HepG2 (cell line): ENCODE measurements around the gene STAMBPL1. TPM values are rescaled to one million over a fixed set of nuclear protein-coding genes. Genes with fewer than 3 reads are reported as not detected.

Experiments
- ATAC-seq: fragments of 200-7000 bp; cut with Tn5 transposase; 3 replicates; pipeline ENCODE4 v1.9.1; 2020; ENCODE audit warnings: mild to moderate bottlenecking, moderate library complexity
- BruUV-seq: library from RNA; stranded (reverse); fragments of 400-500 nt; replicated peaks from 2 replicates; lab custom pipeline; 2021; lab: Mats Ljungman, UMichigan
- CTCF ChIA-PET: fragments of 300-600 bp; formaldehyde crosslinking; extraction: SDS; loops from one replicate; lab custom pipeline; 2021; ENCODE audit warnings: low total read pairs, inconsistent platforms, low intra/inter-chr PET ratio; lab: Yijun Ruan, JAX
- POLR2A ChIA-PET: fragments of 350-600 bp; sonication (Branson Sonifier 250); formaldehyde crosslinking; loops from one replicate; lab custom pipeline; 2020; ENCODE audit warnings: antibody characterized with exemption, inconsistent platforms; lab: Yijun Ruan, JAX
- DNase-seq: peaks from one replicate; pipeline ENCODE4 v3.0.0-alpha.2; 2015; ENCODE audit warnings: low spot score
- FAIRE-seq: peaks from 3 replicates; lab custom pipeline; 2011; peaks lifted over from hg19 to GRCh38; lab: Jason Lieb, UNC
- H2AFZ ChIP-seq: one replicate; pipeline ENCODE4 v1.6.1; 2011; ENCODE audit warnings: low read length, inconsistent platforms
- H3K27ac ChIP-seq: fragments of 300-600 bp; 3 replicates; pipeline ENCODE4 v1.8.0; 2011; ENCODE audit warnings: mixed run types, mild to moderate bottlenecking, mixed read lengths, low read length, inconsistent platforms; ENCODE audit not compliant: insufficient read depth; ENCODE audit errors: extremely low read length
- H3K27me3 ChIP-seq, 2 experiments: fragments of 200-600 bp in 1 of 2; 2 replicates in 1 of 2; 3 replicates in 1 of 2; pipeline versions ENCODE4 v1.6.0 to v1.8.0; 2011; ENCODE audit warnings: low read length in 2 of 2, mild to moderate bottlenecking in 2 of 2, moderate library complexity in 2 of 2, inconsistent platforms in 1 of 2; ENCODE audit not compliant: insufficient read depth in 2 of 2, control insufficient read depth in 1 of 2
- H3K36me3 ChIP-seq, 2 experiments: fragments of 200-600 bp in 1 of 2; replicated peaks in 1 of 2; 2 replicates in 1 of 2; 3 replicates in 1 of 2; pipeline versions ENCODE4 v1.5.1 to v1.8.0; 2011; ENCODE audit warnings: low read length in 2 of 2, inconsistent platforms in 1 of 2; ENCODE audit not compliant: insufficient read depth in 2 of 2, control insufficient read depth in 1 of 2
- H3K4me1 ChIP-seq: 2 replicates; pipeline ENCODE4 v1.5.1; 2012; ENCODE audit warnings: low read length, inconsistent platforms; ENCODE audit not compliant: insufficient read depth
- H3K4me2 ChIP-seq: 2 replicates; pipeline ENCODE4 v1.6.0; 2011; ENCODE audit warnings: low read depth, low read length, inconsistent platforms
- H3K4me3 ChIP-seq, 3 experiments: fragments of 200-600 bp in 1 of 3; sonication (generic), shearing (Covaris generic) in 1 of 3; replicated peaks in 1 of 3; 2 replicates each; pipeline ENCODE4 v1.5.1; 2011 to 2016; ENCODE audit warnings: low read length in 3 of 3, inconsistent platforms in 2 of 3, low read depth in 2 of 3, mild to moderate bottlenecking in 2 of 3, control low read depth in 1 of 3, mixed read lengths in 1 of 3; ENCODE audit not compliant: insufficient read depth in 1 of 3
- H3K79me2 ChIP-seq: one replicate; pipeline ENCODE4 v1.6.1; 2011; ENCODE audit warnings: low read length, inconsistent platforms; ENCODE audit not compliant: insufficient read depth
- H3K9ac ChIP-seq: 2 replicates; pipeline ENCODE4 v1.6.0; 2011; ENCODE audit warnings: mild to moderate bottlenecking, low read depth, low read length, inconsistent platforms; ENCODE audit not compliant: insufficient read depth
- H3K9me3 ChIP-seq: 2 replicates; pipeline ENCODE4 v1.5.1; 2012; ENCODE audit warnings: mild to moderate bottlenecking, low read length
- H4K20me1 ChIP-seq: 2 replicates; pipeline ENCODE4 v1.6.0; 2011; ENCODE audit warnings: inconsistent platforms, mild to moderate bottlenecking, low read length, moderate library complexity; ENCODE audit not compliant: insufficient read depth
- FOXA1 ChIP-seq, 2 experiments: fragments of 450-650 bp in 1 of 2; sonication (generic) in 1 of 2; formaldehyde crosslinking in 1 of 2; IDR thresholded peaks; 2 replicates each; pipeline versions ENCODE4 v1.4.0 to v1.6.1; 2016 to 2020; ENCODE audit warnings: missing genetic modification reagents in 1 of 2
- GTF2F1 ChIP-seq: fragments of 150-350 bp; IDR thresholded peaks from 2 replicates; pipeline ENCODE4 v1.6.1; 2014; ENCODE audit warnings: low read length
- HMG20B ChIP-seq: conservative IDR thresholded peaks from 2 replicates; pipeline ENCODE4 v1.6.1; 2016; ENCODE audit warnings: missing genetic modification reagents, missing compliant biosample characterization
- KDM1A ChIP-seq: IDR thresholded peaks from 2 replicates; pipeline ENCODE4 v1.6.1; 2016; ENCODE audit warnings: missing compliant biosample characterization
- PAWR ChIP-seq: sonication (generic); formaldehyde crosslinking; IDR thresholded peaks from 2 replicates; pipeline ENCODE4 v1.4.0; 2020; ENCODE audit warnings: missing genetic modification reagents, mild to moderate bottlenecking, borderline replicate concordance
- RARG ChIP-seq: sonication (generic); formaldehyde crosslinking; IDR thresholded peaks from 2 replicates; pipeline ENCODE4 v1.4.0; 2020; ENCODE audit warnings: low read depth, mild to moderate bottlenecking, missing genetic modification reagents
- RORA ChIP-seq: sonication (generic); formaldehyde crosslinking; IDR thresholded peaks from 2 replicates; pipeline ENCODE4 v1.5.0; 2020; ENCODE audit warnings: mild to moderate bottlenecking, missing genetic modification reagents, moderate library complexity
- SMYD3 ChIP-seq: sonication (generic); formaldehyde crosslinking; IDR thresholded peaks from 2 replicates; pipeline ENCODE4 v1.8.1; 2023; ENCODE audit warnings: mild to moderate bottlenecking, missing genetic modification reagents
- STAG1 ChIP-seq: sonication (generic); formaldehyde crosslinking; IDR thresholded peaks from 2 replicates; pipeline ENCODE4 v1.4.0; 2020; ENCODE audit warnings: missing genetic modification reagents
- YEATS4 ChIP-seq: sonication (generic); formaldehyde crosslinking; IDR thresholded peaks from 2 replicates; pipeline ENCODE4 v1.4.0; 2020; ENCODE audit warnings: missing genetic modification reagents, borderline replicate concordance
- ZC3H13 ChIP-seq: sonication (generic); formaldehyde crosslinking; IDR thresholded peaks from 2 replicates; pipeline ENCODE4 v1.8.1; 2023; ENCODE audit warnings: mild to moderate bottlenecking, missing genetic modification reagents, moderate library complexity
- ZMYM3 ChIP-seq: sonication (generic); formaldehyde crosslinking; IDR thresholded peaks from 2 replicates; pipeline ENCODE4 v1.5.1; 2020; ENCODE audit warnings: mild to moderate bottlenecking, missing genetic modification reagents
- ZNF225 ChIP-seq: sonication (generic); formaldehyde crosslinking; IDR thresholded peaks from 2 replicates; pipeline ENCODE4 v1.4.0; 2020; ENCODE audit warnings: mild to moderate bottlenecking, missing genetic modification reagents
- ZNF263 ChIP-seq: sonication (generic); formaldehyde crosslinking; IDR thresholded peaks from 2 replicates; pipeline ENCODE4 v1.4.0; 2020; ENCODE audit warnings: missing genetic modification reagents
- ZNF605 ChIP-seq: sonication (generic); formaldehyde crosslinking; IDR thresholded peaks from 2 replicates; pipeline ENCODE4 v1.8.0; 2022; ENCODE audit warnings: mild to moderate bottlenecking, missing genetic modification reagents
- ZNF607 ChIP-seq: sonication (generic); formaldehyde crosslinking; IDR thresholded peaks from 2 replicates; pipeline ENCODE4 v1.5.1; 2020; ENCODE audit warnings: missing genetic modification reagents, mild to moderate bottlenecking, borderline replicate concordance
- ZNF746 ChIP-seq: sonication (generic); formaldehyde crosslinking; IDR thresholded peaks from 2 replicates; pipeline ENCODE4 v1.8.0; 2022; ENCODE audit warnings: mild to moderate bottlenecking, missing genetic modification reagents
- ZNF878 ChIP-seq: sonication (generic); formaldehyde crosslinking; IDR thresholded peaks from 2 replicates; pipeline ENCODE4 v1.8.1; 2023; ENCODE audit warnings: mild to moderate bottlenecking, missing genetic modification reagents, moderate library complexity
- WGBS: methylation state at CpG from one replicate; pipeline ENCODE4 v1.1.6; 2017; ENCODE audit warnings: low lambda C conversion rate; 5-methylcytosine and 5-hydroxymethylcytosine counted together
- in situ Hi-C: cut with HindIII; loops from 2 replicates; pipeline ENCODE4 v1.10.0; 2017; ENCODE audit warnings: low pct_unique_long_range_greater_than_20kb; ENCODE audit not compliant: extremely low pct_ligation_motif_present
- intact Hi-C: fragments of 100-400 bp; cut with micrococcal nuclease; formaldehyde crosslinking; loops from one replicate; pipeline ENCODE4 v1.10.0; 2022; ENCODE audit not compliant: unreplicated experiment
- polyA plus RNA-seq, 8 experiments: library from polyadenylated mRNA; depleted of rRNA in 3 of 8; stranded (reverse) in 7 of 8; unstranded in 1 of 8; fragments of >200 nt; fragmentation: Illumina TruSeq in 4 of 8; extraction: Trizol in 4 of 8; gene quantifications; 2 replicates each; pipeline versions ENCODE4 v1.2.1 to v1.2.3, GENCODE V29; 2011 to 2016; ENCODE audit warnings: low read depth in 4 of 8, missing spikeins in 1 of 8, mixed read lengths in 1 of 8; ENCODE audit not compliant: insufficient read depth in 1 of 8
- total RNA-seq, 5 experiments: library from RNA; depleted of rRNA; stranded (reverse); fragments of >200 nt; fragmentation: Illumina TruSeq; extraction: Trizol; gene quantifications; 2 replicates each; pipeline ENCODE4 v1.2.3, GENCODE V29; 2016; ENCODE audit warnings: low read depth in 1 of 5
- TF ChIP-seq, protein P1 (sequence below): sonication (generic); formaldehyde crosslinking; IDR thresholded peaks from 2 replicates; pipeline ENCODE4 v1.8.0; 2022; ENCODE audit warnings: mild to moderate bottlenecking, missing genetic modification reagents

STAMBPL1 gene
- total and polyA plus RNA-seq, 2 of the 13 experiments (the other 11 are each of a cell fraction or from before 2014, with no cell fraction given): 1.4 to 1.5 TPM

DNA sequence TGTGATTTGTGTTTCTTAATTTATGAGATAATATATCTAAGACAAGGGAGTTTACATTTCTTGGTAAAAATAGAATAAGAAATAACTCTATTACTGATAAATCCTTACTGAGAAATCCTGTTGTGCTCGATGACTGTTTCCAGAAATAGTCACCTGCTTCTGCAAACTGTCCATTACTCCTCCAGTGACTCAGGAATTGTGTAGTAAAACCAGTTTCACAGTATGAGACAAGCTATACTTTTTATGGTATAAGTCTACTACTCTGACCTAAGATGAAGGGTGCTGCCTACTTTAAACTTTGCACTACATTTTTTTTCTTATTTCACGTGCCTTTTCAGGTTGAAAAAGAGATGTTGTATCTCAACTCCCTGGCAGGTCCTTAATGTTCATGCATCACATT lies 21.6 kb upstream of the STAMBPL1 start:
- no peaks in the 10 kb centered on the region for H3K27me3 ChIP-seq
- TF ChIP-seq RORA (no peak), YEATS4 (no peak), ZNF263 (CRISPR knock-in tag) (no peak), ZNF746 (CRISPR knock-in tag) (no peak), ZMYM3 (CRISPR knock-in tag) (no peak), STAG1 (no peak), PAWR (CRISPR knock-in tag) (no peak), KDM1A (CRISPR knock-in tag) (no peak), ZNF605 (no peak), SMYD3 (no peak), HMG20B (CRISPR knock-in tag) (no peak), ZNF878 (CRISPR knock-in tag) (no peak), RARG (CRISPR knock-in tag) (no peak), ZNF225 (CRISPR knock-in tag) (no peak), ZNF607 (CRISPR knock-in tag) (no peak), FOXA1 (IDR thresholded peaks at IDR 0.05) (no peak), FOXA1 (CRISPR knock-in tag; IDR thresholded peaks at IDR 0.05) (no peak), ZC3H13 (CRISPR knock-in tag) (no peak), GTF2F1 (no peak)
- TF ChIP-seq, protein P1, sequence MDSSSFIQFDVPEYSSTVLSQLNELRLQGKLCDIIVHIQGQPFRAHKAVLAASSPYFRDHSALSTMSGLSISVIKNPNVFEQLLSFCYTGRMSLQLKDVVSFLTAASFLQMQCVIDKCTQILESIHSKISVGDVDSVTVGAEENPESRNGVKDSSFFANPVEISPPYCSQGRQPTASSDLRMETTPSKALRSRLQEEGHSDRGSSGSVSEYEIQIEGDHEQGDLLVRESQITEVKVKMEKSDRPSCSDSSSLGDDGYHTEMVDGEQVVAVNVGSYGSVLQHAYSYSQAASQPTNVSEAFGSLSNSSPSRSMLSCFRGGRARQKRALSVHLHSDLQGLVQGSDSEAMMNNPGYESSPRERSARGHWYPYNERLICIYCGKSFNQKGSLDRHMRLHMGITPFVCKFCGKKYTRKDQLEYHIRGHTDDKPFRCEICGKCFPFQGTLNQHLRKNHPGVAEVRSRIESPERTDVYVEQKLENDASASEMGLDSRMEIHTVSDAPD (CRISPR knock-in tag): no peak
- CTCF ChIA-PET: no interaction called here
- no peak overlapping the region for H3K27ac ChIP-seq
- H3K36me3 ChIP-seq: no peaks in the 10 kb centered on the region
- DNase-seq (no peak), ATAC-seq (no peak), FAIRE-seq (no peak)
- intact Hi-C loops (no loop called here), in situ Hi-C loops (no loop called here)
- WGBS: 0% methylated on average over 2 of the region's 2 CpGs
- no peak overlapping the region for H3K4me2 ChIP-seq
- no peaks in the 10 kb centered on the region for H3K79me2 ChIP-seq
- H3K9me3 ChIP-seq: no peaks in the 10 kb centered on the region
- POLR2A ChIA-PET: no interaction called here
- no peaks in the 10 kb centered on the region for H3K4me1 ChIP-seq
- H2AFZ ChIP-seq: no peak overlapping the region
- no TSS peak for BruUV-seq
- H3K9ac ChIP-seq: no peak overlapping the region
- no peak overlapping the region for H3K4me3 ChIP-seq
- no peaks in the 10 kb centered on the region for H4K20me1 ChIP-seq
